Ovary (tissue), 9 donors: ENCODE measurements around the gene PPM1B. TPM values are rescaled to one million over a fixed set of nuclear protein-coding genes. Genes with fewer than 3 reads are reported as not detected.

ENCODE experiments used
- DNase-seq, 5 donors: peaks; one replicate each; pipeline ENCODE4 v3.0.0-alpha.2; 2019 to 2020
- H3K27ac ChIP-seq, 2 donors: fragments of 200-600 bp; one replicate each; pipeline versions ENCODE4 v1.5.1 to v1.8.0; 2019 to 2022
- H3K27me3 ChIP-seq: fragments of 200-600 bp; one replicate; pipeline ENCODE4 v1.8.0; 2022
- H3K36me3 ChIP-seq: fragments of 200-600 bp; sonication (generic); one replicate; pipeline ENCODE4 v1.5.1; 2019
- H3K4me1 ChIP-seq: one replicate; pipeline ENCODE4 v1.8.1; 2013; ENCODE audit warnings: mild to moderate bottlenecking, moderate library complexity; ENCODE audit not compliant: insufficient read depth
- H3K4me3 ChIP-seq: fragments of 200-600 bp; sonication (generic); one replicate; pipeline ENCODE4 v1.5.1; 2017
- H3K9me3 ChIP-seq, 2 donors: fragments of 200-600 bp in 1 of 2; sonication (generic) in 1 of 2; one replicate each; pipeline versions ENCODE4 v1.5.1 to v1.8.1; 2013 to 2019; ENCODE audit warnings: mild to moderate bottlenecking in 1 of 2, moderate library complexity in 1 of 2
- EP300 ChIP-seq: sonication (generic); formaldehyde crosslinking; IDR thresholded peaks from one replicate; pipeline ENCODE4 v1.6.1; 2017; ENCODE audit warnings: antibody characterized with exemption
- POLR2A ChIP-seq: fragments of 450-650 bp; IDR thresholded peaks from one replicate; pipeline ENCODE4 v1.6.1; 2017; ENCODE audit warnings: antibody characterized with exemption, mild to moderate bottlenecking, moderate library complexity
- WGBS, 3 donors: extraction: QIAGEN DNeasy Blood & Tissue Kit in 1 of 3; methylation state at CpG; one replicate each; pipeline versions ENCODE4 v1.1.5 to v1.1.7; 2013 to 2017; 5-methylcytosine and 5-hydroxymethylcytosine counted together
- intact Hi-C, 4 donors: fragments of 100-400 bp; cut with DNase I; formaldehyde crosslinking; loops; one replicate each; pipeline versions ENCODE4 v1.11.0 to v1.15.1; 2022 to 2023
- polyA plus RNA-seq, 2 donors: library from polyadenylated mRNA; stranded (reverse); fragments of 200-250 nt in 1 of 2; fragments of 350-450 nt in 1 of 2; fragmentation: Illumina TruSeq in 1 of 2; extraction: RNeasy Lipid Tissue Mini Kit (QIAGEN cat#74804) in 1 of 2; gene quantifications; one replicate each; pipeline ENCODE4 v1.2.3, GENCODE V29; 2013 to 2014
- total RNA-seq, 7 donors: library from RNA; depleted of rRNA in 2 of 7; stranded (reverse); fragments of >200 nt in 2 of 7; fragmentation: NEBNext Ultra II Directional in 3 of 7; extraction: Animal tissue kit (Norgen Biotek cat#: 25700) in 3 of 7; gene quantifications; one replicate each; pipeline versions ENCODE4 v1.1.0 to v1.2.4, GENCODE V29; 2016 to 2023
- TF ChIP-seq, protein P1 (sequence below), 3 donors: fragments of 450-650 bp in 2 of 3; fragments of 200-600 bp in 1 of 3; IDR thresholded peaks; one replicate each; pipeline versions ENCODE4 v1.5.1 to v1.8.0; 2016 to 2022; ENCODE audit warnings: antibody characterized with exemption in 3 of 3, mild to moderate bottlenecking in 1 of 3
- donor health status: DM: no; HTN: no; CAD: no; lungs with moderate emphysema.
- donor health status: DM: no; HTN: no; CAD: no.
- donor health status: Bipolar disorder and iron deficiency.
- donor health status: DM: yes; HTN: yes; CAD: no.
- donor health status: DM: no; HTN: no; CAD: no.
- donor health status: DM: yes; HTN: yes; CAD: no.

Gene PPM1B
- total and polyA plus RNA-seq, 9 donors, result 27.6 to 43.4 (median 35.7) TPM

DNA sequence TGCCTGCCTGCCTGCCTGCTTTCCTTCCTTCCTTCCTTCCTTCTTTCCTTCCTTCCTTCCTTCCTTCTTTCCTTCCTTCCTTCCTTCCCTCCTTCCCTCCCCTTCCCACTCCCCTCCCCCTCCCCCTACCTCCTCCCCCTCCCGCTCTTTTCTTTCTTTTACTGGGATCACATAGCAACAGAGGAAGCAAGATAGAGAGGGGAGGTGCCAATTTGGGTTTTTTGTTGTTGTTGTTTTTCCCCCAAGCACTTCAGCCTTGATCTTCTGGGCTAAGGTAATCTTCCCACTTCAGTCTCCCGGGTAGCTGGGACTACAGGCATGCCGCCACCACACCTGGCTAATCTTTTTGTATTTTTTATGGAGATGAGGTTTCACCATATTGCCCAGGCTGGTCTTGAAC, 20.0 kb downstream of the PPM1B start:
- H3K4me1 ChIP-seq, result peaks cover 5% of the 10 kb centered on the region
- WGBS, 3 donors, result 71 to 78% (median 73%) methylated on average over 3 of the region's 3 CpGs
- no peaks in the 10 kb centered on the region for H3K27me3 ChIP-seq
- TF ChIP-seq POLR2A, result no peak
- TF ChIP-seq, protein P1, sequence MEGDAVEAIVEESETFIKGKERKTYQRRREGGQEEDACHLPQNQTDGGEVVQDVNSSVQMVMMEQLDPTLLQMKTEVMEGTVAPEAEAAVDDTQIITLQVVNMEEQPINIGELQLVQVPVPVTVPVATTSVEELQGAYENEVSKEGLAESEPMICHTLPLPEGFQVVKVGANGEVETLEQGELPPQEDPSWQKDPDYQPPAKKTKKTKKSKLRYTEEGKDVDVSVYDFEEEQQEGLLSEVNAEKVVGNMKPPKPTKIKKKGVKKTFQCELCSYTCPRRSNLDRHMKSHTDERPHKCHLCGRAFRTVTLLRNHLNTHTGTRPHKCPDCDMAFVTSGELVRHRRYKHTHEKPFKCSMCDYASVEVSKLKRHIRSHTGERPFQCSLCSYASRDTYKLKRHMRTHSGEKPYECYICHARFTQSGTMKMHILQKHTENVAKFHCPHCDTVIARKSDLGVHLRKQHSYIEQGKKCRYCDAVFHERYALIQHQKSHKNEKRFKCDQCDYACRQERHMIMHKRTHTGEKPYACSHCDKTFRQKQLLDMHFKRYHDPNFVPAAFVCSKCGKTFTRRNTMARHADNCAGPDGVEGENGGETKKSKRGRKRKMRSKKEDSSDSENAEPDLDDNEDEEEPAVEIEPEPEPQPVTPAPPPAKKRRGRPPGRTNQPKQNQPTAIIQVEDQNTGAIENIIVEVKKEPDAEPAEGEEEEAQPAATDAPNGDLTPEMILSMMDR (IDR thresholded peaks at IDR 0.05), result no peak
- no peak for TF ChIP-seq EP300
- intact Hi-C loops, result no loop called here
- no peaks in the 10 kb centered on the region for H3K9me3 ChIP-seq
- H3K36me3 ChIP-seq, result no peaks in the 10 kb centered on the region
- no peak for DNase-seq
- no peak overlapping the region for H3K27ac ChIP-seq
- H3K4me3 ChIP-seq, result no peak overlapping the region

DNA sequence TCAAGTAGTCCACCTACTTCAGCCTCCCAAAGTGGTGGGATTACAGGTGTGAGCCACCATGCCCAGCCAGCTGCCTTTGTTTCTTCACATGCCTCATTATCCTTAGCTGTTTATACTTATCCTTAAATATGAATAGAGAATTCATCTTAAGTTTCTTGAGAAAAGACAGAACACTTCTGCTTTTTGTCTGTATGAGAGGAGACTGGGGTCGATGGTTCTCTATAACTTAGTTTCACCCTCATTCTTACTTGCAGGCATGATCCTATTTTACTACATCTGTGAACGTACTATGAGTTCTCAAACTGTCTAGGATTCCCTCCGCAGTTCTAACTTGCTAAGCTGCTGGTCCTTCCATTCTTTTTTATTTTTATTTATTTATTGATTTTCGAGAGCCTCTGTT, 20.4 kb downstream of the PPM1B start:
- no peak overlapping the region for H3K27ac ChIP-seq
- intact Hi-C loops, result no loop called here
- peaks cover 5% of the 10 kb centered on the region for H3K4me1 ChIP-seq
- no peak for DNase-seq
- WGBS, 3 donors, result 92 to 95% (median 94%) methylated on average over 4 of the region's 4 CpGs
- no peak overlapping the region for H3K4me3 ChIP-seq
- TF ChIP-seq, protein P1 (IDR thresholded peaks at IDR 0.05), result no peak
- no peak for TF ChIP-seq POLR2A
- TF ChIP-seq EP300, result no peak
- no peaks in the 10 kb centered on the region for H3K27me3 ChIP-seq
- no peaks in the 10 kb centered on the region for H3K9me3 ChIP-seq
- no peaks in the 10 kb centered on the region for H3K36me3 ChIP-seq

DNA sequence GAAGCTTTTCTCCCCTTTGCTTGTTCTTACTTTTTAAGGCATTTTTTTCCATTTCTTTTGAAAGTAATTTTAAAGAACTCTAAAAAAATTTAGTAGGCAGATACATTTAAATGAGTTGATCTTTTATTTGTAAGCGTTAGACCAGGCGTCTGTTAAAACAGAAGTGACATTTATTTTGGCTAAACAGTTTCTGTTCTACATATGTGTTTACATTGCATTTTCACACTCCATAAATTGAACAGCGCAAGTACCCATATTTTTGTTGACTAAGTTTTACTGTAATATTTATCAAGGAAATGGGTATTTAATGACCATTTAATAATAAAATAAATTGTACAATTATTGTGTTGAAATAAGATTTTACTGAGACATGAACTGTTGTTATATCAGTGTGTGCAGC, 21.9 kb downstream of the PPM1B start:
- DNase-seq, result no peak
- Histone ChIP-seq H3K9me3 (no peaks in the 10 kb centered on the region), H3K27ac (no peak overlapping the region), H3K4me3 (no peak overlapping the region), H3K27me3 (no peaks in the 10 kb centered on the region), H3K36me3 (no peaks in the 10 kb centered on the region), H3K4me1 (peaks cover 2% of the 10 kb centered on the region)
- TF ChIP-seq EP300 (no peak), POLR2A (no peak)
- TF ChIP-seq, protein P1 (IDR thresholded peaks at IDR 0.05), result no peak
- WGBS, 3 donors, result 91 to 95% (median 94%) methylated on average over 3 of the region's 3 CpGs
- intact Hi-C loops, result loop anchor here in 1 of 4 donors (5.0 kb wide), 1 partner anchor 1202 kb away; no protein-coding TSS in a partner anchor

DNA sequence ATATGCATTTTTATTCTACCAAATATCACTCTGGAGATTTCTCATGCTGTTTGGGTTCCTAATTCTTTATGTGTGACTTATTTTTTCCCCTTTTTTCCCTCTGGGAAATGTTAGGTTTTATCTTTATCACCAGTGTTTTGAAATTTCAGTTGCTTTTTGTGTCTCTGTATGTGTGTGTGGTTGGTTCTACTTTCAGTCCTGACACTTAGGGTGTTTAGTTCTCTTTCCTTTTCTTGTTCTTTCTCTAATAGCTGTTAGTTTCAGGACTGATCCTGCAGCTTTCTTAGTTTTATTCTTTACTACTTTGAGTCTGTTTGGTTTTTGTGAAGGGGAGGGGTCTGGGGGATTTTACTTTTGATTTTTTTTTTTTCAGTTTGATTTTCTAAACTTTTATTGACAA, 23.1 kb downstream of the PPM1B start:
- intact Hi-C loops, result loop anchor here in 1 of 4 donors (5.0 kb wide), 1 partner anchor 1201 kb away; no protein-coding TSS in a partner anchor
- Histone ChIP-seq H3K27me3 (no peaks in the 10 kb centered on the region), H3K9me3 (no peaks in the 10 kb centered on the region), H3K4me3 (no peak overlapping the region), H3K27ac (no peak overlapping the region), H3K4me1 (peaks cover 2% of the 10 kb centered on the region), H3K36me3 (no peaks in the 10 kb centered on the region)
- DNase-seq, result no peak
- TF ChIP-seq POLR2A (no peak), EP300 (no peak)
- TF ChIP-seq, protein P1 (IDR thresholded peaks at IDR 0.05), result no peak
